ENCODE data around the gene HBM.
"Not testable (repeated sequence)": the region's sequence is repeated elsewhere in the genome, so short reads cannot be mapped to it uniquely, and the experiment has no call there.

HBM gene

GRCh38 chr16:120756-121155, 45.0 kb upstream of the HBM start:
- Histone ChIP-seq H3K27ac (no peak overlapping the region), H3K4me3 (no peak overlapping the region)
- TF ChIP-seq, protein P1, sequence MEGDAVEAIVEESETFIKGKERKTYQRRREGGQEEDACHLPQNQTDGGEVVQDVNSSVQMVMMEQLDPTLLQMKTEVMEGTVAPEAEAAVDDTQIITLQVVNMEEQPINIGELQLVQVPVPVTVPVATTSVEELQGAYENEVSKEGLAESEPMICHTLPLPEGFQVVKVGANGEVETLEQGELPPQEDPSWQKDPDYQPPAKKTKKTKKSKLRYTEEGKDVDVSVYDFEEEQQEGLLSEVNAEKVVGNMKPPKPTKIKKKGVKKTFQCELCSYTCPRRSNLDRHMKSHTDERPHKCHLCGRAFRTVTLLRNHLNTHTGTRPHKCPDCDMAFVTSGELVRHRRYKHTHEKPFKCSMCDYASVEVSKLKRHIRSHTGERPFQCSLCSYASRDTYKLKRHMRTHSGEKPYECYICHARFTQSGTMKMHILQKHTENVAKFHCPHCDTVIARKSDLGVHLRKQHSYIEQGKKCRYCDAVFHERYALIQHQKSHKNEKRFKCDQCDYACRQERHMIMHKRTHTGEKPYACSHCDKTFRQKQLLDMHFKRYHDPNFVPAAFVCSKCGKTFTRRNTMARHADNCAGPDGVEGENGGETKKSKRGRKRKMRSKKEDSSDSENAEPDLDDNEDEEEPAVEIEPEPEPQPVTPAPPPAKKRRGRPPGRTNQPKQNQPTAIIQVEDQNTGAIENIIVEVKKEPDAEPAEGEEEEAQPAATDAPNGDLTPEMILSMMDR (IDR thresholded peaks at IDR 0.05) = no peak
- DNase-seq (ENCODE audit: low spot score) = no peak

- no peak overlapping the region for H3K27ac ChIP-seq
- no peak overlapping the region for H3K4me3 ChIP-seq
- DNase-seq (ENCODE audit: low spot score) = no peak
- TF ChIP-seq, protein P1 (IDR thresholded peaks at IDR 0.05) = no peak
Measured at GRCh38 chr16:122361-122760, 43.4 kb upstream of the HBM start.

GRCh38 chr16:123558-124350, 42.0 kb upstream of the HBM start:
- not testable (repeated sequence) for H3K4me3 ChIP-seq; H3K27ac ChIP-seq; DNase-seq (ENCODE audit: low spot score)

DNA sequence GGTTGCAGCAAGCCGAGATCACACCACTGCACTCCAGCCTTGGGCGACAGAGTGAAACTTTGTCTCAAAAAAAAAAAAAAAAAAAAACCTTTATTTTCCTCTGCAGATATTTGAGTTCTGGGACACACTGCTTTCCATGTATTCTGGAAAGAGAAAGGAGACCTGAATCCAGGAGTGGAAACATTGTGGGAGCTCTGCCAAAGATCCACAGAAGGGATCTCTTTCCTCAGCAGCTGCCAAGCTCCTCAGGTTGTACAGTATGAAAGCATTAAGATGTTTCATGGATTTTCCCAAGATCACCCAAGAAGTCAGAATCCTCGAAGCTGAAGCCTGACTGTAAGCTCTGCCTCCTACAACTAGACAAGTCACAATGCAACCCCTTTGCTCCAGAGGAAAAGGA, 40.8 kb upstream of the HBM start:
- TF ChIP-seq, protein P1 (IDR thresholded peaks at IDR 0.05) = no peak
- H3K4me3 ChIP-seq = no peak overlapping the region
- DNase-seq (ENCODE audit: low spot score) = no peak
- H3K27ac ChIP-seq = no peak overlapping the region

- H3K4me3 ChIP-seq = no peak overlapping the region
- TF ChIP-seq, protein P1 (IDR thresholded peaks at IDR 0.05) = no peak
- no peak for DNase-seq (ENCODE audit: low spot score)
- H3K27ac ChIP-seq = no peak overlapping the region
Measured at GRCh38 chr16:129075-129474, 36.7 kb upstream of the HBM start.

DNA sequence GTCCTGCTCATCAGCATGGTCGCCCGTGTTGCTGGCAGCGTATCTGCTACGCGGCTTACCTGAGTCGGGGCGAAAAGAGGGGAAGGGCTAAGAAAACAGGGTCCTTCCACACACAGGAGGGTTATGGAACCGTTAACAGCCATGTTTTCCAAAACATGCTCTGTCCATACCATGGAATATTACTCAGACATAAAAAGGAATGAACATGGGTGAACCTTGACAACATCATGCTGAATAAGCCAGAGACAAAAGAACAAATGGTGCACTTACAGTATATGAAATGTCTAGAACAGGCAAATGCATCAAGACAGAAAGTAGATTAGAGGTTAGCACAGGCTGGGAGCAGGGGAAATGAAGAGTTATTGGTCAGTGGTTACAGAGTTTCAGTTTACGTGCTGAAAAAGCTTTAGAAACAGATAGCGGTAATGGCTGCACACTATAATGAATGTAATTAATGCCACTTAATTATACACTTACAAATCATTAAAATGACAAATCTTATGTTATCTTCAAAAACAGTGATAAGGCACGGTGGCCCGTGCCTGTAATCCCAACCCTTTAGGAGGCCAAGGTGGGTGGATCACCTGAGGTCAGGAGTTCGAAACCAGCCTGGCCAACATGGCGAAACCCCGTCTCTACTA, 35.1 kb upstream of the HBM start:
- H3K27ac ChIP-seq = no peak overlapping the region
- TF ChIP-seq, protein P1 (IDR thresholded peaks at IDR 0.05) = no peak
- no peak overlapping the region for H3K4me3 ChIP-seq
- DNase-seq (ENCODE audit: low spot score) = no peak

DNA sequence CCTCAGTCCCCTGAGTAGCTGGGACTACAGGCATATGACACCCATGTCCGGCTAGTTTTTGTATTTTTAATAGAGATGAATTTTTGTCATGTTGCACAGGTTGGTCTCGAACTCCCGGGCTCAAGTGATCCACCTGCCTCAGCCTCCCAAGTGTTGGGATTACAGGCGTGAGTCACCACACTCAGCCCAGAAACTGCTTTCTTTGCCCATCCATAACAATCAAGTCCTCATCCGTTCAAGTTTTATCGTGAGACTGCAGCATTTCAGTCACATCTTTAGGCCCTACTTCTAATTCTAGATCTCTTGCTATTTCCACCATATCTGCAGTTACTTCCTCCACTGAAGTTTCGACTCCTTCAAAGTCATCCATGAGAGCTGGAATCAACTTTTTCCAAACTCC, 33.7 kb upstream of the HBM start:
- DNase-seq (ENCODE audit: low spot score) = no peak
- TF ChIP-seq, protein P1 (IDR thresholded peaks at IDR 0.05) = no peak
- Histone ChIP-seq H3K27ac (no peak overlapping the region), H3K4me3 (no peak overlapping the region)

All from coronary artery (tissue), 2 donors.